Ascending aorta (tissue), 2 donors: Measurements from ENCODE around the gene ZC2HC1B. TPM values are rescaled to one million over a fixed set of nuclear protein-coding genes. Genes with fewer than 3 reads are reported as not detected.
A peak's percentile ranks its signal among the peaks of the same experiment; 100 is the strongest.

ENCODE experiments used
- DNase-seq, 2 donors: peaks; one replicate each; pipeline ENCODE4 v3.0.0-alpha.2; 2019; ENCODE audit warnings: low spot score in 2 of 2
- H3K27ac ChIP-seq, 2 donors: fragments of 200-600 bp; sonication (generic); one replicate each; pipeline ENCODE4 v1.5.1; 2016 to 2017; ENCODE audit warnings: mild to moderate bottlenecking in 1 of 2
- H3K27me3 ChIP-seq: fragments of 200-600 bp; sonication (generic); one replicate; pipeline ENCODE4 v1.5.1; 2017
- H3K36me3 ChIP-seq, 2 donors: fragments of 200-600 bp; sonication (generic); one replicate each; pipeline ENCODE4 v1.5.1; 2016
- H3K4me1 ChIP-seq, 2 donors: fragments of 200-600 bp; sonication (generic); one replicate each; pipeline ENCODE4 v1.5.1; 2016 to 2017; ENCODE audit warnings: mild to moderate bottlenecking in 1 of 2
- H3K4me3 ChIP-seq, 2 donors: fragments of 200-600 bp; sonication (generic); one replicate each; pipeline ENCODE4 v1.5.1; 2016 to 2017; ENCODE audit warnings: mild to moderate bottlenecking in 1 of 2
- H3K9me3 ChIP-seq, 2 donors: fragments of 200-600 bp; sonication (generic); one replicate each; pipeline ENCODE4 v1.5.1; 2016
- intact Hi-C: fragments of 100-400 bp; cut with DNase I; formaldehyde crosslinking; loops from one replicate; pipeline ENCODE4 v1.15.1; 2023
- total RNA-seq: library from RNA; depleted of rRNA; stranded (reverse); fragments of >200 nt; gene quantifications from one replicate; pipeline ENCODE4 v1.1.0, GENCODE V29; 2016
- TF ChIP-seq, protein P1 (sequence below), 3 experiments: fragments of 200-600 bp in 2 of 3; fragments of 450-650 bp in 1 of 3; sonication (generic) in 2 of 3; IDR thresholded peaks; one replicate each; pipeline ENCODE4 v1.5.1; 2016 to 2019; ENCODE audit warnings: antibody characterized with exemption in 3 of 3, mild to moderate bottlenecking in 1 of 3, moderate library complexity in 1 of 3

The ZC2HC1B gene
- total RNA-seq, 1 donor from 2014 or later, result not detected

DNA sequence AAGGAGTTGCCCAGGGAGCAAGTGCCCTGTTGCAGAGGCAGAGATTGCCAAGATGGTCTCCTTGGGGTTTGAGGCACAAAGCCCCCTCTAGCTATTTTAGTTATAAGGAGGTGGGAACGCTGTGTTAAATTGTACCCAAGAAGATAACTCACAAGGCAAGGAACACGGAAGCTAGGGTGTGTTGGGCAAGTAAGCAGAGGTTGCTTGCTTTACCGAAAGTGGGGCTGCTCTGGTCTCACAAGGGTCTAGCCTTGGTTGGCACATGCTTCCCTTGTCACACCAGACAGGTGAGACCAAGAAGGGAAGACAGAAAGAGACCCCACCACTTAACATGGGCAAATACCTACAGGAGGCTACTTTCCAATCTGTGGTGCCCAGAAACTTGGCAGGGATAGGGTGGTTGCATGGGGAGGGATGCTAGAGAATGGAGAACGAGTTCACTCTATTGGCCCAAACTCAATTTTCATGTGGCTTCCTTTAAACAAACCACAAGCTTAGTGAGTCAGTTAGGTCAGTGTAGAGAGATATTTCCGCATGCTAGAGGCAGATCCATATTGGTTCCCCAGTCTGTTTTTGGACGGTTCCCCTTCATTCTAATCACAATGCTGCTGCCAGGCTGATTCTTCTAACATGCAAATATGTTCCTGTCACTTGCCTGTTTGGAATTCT is 101.4 kb downstream of the ZC2HC1B start:
- H3K4me3 ChIP-seq, result no peak overlapping the region
- intact Hi-C loops, result no loop called here
- peaks cover 3 to 5% of the 10 kb centered on the region in 2 donors for H3K4me1 ChIP-seq
- DNase-seq, result no peak
- H3K27me3 ChIP-seq, result no peaks in the 10 kb centered on the region
- H3K36me3 ChIP-seq, result peaks cover 3 to 15% of the 10 kb centered on the region in 2 donors
- H3K9me3 ChIP-seq, result no peaks in the 10 kb centered on the region
- no peak overlapping the region for H3K27ac ChIP-seq
- TF ChIP-seq, protein P1, sequence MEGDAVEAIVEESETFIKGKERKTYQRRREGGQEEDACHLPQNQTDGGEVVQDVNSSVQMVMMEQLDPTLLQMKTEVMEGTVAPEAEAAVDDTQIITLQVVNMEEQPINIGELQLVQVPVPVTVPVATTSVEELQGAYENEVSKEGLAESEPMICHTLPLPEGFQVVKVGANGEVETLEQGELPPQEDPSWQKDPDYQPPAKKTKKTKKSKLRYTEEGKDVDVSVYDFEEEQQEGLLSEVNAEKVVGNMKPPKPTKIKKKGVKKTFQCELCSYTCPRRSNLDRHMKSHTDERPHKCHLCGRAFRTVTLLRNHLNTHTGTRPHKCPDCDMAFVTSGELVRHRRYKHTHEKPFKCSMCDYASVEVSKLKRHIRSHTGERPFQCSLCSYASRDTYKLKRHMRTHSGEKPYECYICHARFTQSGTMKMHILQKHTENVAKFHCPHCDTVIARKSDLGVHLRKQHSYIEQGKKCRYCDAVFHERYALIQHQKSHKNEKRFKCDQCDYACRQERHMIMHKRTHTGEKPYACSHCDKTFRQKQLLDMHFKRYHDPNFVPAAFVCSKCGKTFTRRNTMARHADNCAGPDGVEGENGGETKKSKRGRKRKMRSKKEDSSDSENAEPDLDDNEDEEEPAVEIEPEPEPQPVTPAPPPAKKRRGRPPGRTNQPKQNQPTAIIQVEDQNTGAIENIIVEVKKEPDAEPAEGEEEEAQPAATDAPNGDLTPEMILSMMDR (IDR thresholded peaks at IDR 0.05), result no peak

DNA sequence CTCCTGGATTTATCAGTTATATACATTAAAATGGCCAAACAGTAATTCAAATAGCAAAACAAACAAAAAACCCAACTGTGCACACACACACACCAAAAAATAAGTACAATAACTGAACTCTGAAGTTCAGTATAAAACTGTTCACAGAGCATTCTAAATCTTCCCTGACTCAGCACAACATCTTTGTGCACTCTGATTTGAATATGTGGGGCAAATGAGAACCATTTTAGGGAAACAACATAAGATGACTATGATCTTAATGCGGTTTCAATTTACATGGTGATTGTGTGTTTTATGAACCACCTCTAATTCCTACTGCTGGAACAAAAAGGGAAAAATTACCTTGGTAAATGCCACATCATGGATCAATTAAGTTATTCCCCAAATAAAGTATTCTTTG is 102.0 kb downstream of the ZC2HC1B start:
- DNase-seq, result no peak
- Histone ChIP-seq H3K4me3 (no peak overlapping the region), H3K27ac (no peak overlapping the region), H3K9me3 (no peaks in the 10 kb centered on the region), H3K36me3 (peaks cover 3 to 15% of the 10 kb centered on the region in 2 donors), H3K27me3 (no peaks in the 10 kb centered on the region), H3K4me1 (peaks cover 7 to 10% of the 10 kb centered on the region in 2 donors)
- TF ChIP-seq, protein P1 (IDR thresholded peaks at IDR 0.05), result no peak
- intact Hi-C loops, result no loop called here

DNA sequence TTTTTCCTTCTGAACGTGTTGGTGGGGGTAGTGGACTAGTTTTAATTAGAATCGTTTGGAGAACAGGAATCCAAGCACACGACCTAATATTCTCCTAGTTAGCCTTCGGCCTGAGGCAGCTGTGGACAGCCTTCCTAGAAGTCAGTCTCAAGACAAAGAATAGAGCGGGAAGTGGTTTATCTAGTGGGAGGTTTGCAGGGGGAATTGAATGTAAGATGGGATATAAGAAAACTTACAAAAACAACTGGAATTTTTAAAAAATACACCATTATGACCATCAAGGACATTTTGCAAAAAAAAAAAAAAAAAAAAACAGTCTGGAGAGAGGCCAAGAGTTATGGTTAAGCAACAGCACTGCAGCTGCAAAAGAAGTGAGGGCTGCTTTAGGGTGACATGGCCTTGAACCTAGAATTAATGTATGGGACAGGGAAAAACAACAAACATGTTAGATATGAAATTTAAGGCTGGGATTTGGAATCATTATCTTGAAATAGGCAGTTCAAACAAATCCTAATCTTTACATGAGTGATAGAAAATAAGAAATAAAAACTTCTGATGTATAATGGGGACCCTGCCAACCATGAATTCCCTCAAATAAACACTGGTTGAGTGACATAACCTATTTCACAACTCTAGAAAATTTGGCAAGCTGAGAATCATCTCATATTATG is 103.6 kb downstream of the ZC2HC1B start:
- peaks cover 3 to 15% of the 10 kb centered on the region in 2 donors for H3K36me3 ChIP-seq
- no peaks in the 10 kb centered on the region for H3K27me3 ChIP-seq
- no peak overlapping the region for H3K27ac ChIP-seq
- H3K4me1 ChIP-seq, result peaks cover 7 to 16% of the 10 kb centered on the region in 2 donors
- TF ChIP-seq, protein P1 (IDR thresholded peaks at IDR 0.05), result no peak
- H3K9me3 ChIP-seq, result no peaks in the 10 kb centered on the region
- intact Hi-C loops, result no loop called here
- no peak overlapping the region for H3K4me3 ChIP-seq
- DNase-seq, result no peak

DNA sequence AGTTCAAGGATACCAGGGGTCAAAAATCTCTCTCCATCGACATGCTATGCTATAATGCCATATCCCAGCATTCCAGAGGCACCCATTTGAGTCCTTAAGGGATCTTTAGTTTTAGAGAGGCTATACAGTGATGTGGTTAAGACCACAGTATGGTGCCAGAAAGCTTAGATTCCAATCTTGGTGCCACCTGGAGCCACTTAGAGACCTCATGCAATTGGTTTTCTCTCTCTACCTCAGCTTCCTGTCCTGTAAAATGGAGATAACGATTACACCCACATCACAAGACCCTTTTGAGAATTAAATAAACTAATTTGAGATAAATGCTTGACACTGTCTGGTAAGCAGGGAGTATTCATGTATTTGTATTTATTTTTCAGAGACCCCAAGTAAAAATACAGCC is 104.8 kb downstream of the ZC2HC1B start:
- Histone ChIP-seq H3K36me3 (peaks cover 3 to 11% of the 10 kb centered on the region in 2 donors), H3K27me3 (no peaks in the 10 kb centered on the region), H3K4me3 (no peak overlapping the region), H3K4me1 (peaks cover 7 to 16% of the 10 kb centered on the region in 2 donors), H3K9me3 (no peaks in the 10 kb centered on the region), H3K27ac (no peak overlapping the region)
- TF ChIP-seq, protein P1 (IDR thresholded peaks at IDR 0.05), result no peak
- intact Hi-C loops, result no loop called here
- no peak for DNase-seq

DNA sequence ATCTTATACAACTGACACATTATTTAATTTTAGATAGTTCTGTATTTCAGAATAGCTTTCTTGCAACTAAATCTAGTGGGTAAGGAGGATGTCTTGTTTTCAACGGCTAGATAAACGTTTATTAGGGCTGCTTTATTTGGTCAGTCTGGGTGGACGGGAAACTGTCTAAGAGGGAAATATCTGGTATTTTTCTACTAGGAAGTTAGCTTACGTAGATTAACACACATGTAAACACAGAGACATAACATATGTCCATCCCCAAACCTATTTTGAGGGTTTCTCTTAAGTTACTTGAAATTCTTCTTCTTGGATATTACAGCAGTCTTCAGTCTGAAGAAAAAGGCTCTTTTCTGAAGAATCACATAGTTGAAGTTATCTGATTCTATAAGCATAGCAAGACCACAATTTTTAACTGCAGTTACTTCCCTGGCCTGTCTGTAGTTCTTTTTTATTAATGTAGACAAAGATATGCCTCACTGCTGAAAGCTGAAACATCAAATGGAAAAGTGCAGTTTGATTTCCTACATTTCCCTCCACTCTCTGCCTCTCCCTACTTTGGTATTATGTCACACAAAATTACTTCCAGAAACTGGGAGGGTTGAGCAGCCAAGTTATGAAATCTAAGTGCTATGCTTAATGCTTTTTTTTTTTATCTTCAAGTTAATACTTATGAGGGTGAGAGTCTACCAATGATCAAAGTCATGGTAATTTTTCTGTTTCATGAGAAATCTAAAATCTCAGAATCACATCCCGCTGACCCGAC is 106.4 kb downstream of the ZC2HC1B start:
- no peak for DNase-seq
- Histone ChIP-seq H3K27ac (peak overlapping the region; percentile 46 to 53), H3K4me1 (peaks cover 7 to 16% of the 10 kb centered on the region in 2 donors), H3K36me3 (no peaks in the 10 kb centered on the region), H3K27me3 (no peaks in the 10 kb centered on the region), H3K4me3 (peak overlapping the region in 1 of 2 donors; percentile 26), H3K9me3 (no peaks in the 10 kb centered on the region)
- intact Hi-C loops, result loop anchor here (5.0 kb wide), 1 partner anchor 37 kb away; the partner anchor contains the start of gene PLAGL1
- TF ChIP-seq, protein P1 (IDR thresholded peaks at IDR 0.05), result no peak
